DOHH2 (cell line): ENCODE measurements around the gene HAPLN2.

Experiments
- H3F3A ChIP-seq: fragments of 200-600 bp; sonication (generic), shearing (Covaris generic); 2 replicates; pipeline ENCODE4 v1.6.0; 2016; ENCODE audit warnings: antibody characterized with exemption, mild to moderate bottlenecking; ENCODE audit not compliant: control insufficient read depth, insufficient read depth
- H3K27ac ChIP-seq: fragments of 200-600 bp; sonication (generic); 2 replicates; pipeline ENCODE4 v1.5.1; 2014; ENCODE audit warnings: low read depth, mild to moderate bottlenecking, low read length, moderate library complexity
- H3K27me3 ChIP-seq: fragments of 200-600 bp; sonication (generic); 2 replicates; pipeline ENCODE4 v1.6.1; 2014; ENCODE audit warnings: mild to moderate bottlenecking, low read length, mixed read lengths; ENCODE audit not compliant: control insufficient read depth
- H3K36me3 ChIP-seq: fragments of 200-600 bp; sonication (generic); 2 replicates; pipeline ENCODE4 v1.6.1; 2014; ENCODE audit warnings: mild to moderate bottlenecking, low read length, moderate library complexity, mixed read lengths; ENCODE audit not compliant: control insufficient read depth
- H3K4me1 ChIP-seq: fragments of 200-600 bp; sonication (generic); 2 replicates; pipeline ENCODE4 v1.6.1; 2014; ENCODE audit warnings: mild to moderate bottlenecking, low read length, mixed read lengths; ENCODE audit not compliant: control insufficient read depth
- H3K4me2 ChIP-seq: fragments of 200-600 bp; sonication (generic); 2 replicates; pipeline ENCODE4 v1.6.0; 2014; ENCODE audit warnings: mild to moderate bottlenecking, low read length, moderate library complexity
- H3K4me3 ChIP-seq: fragments of 200-600 bp; sonication (generic); 2 replicates; pipeline ENCODE4 v1.5.1; 2014; ENCODE audit warnings: mild to moderate bottlenecking, low read length, mixed read lengths
- H3K79me2 ChIP-seq: fragments of 200-600 bp; sonication (generic); 2 replicates; pipeline ENCODE4 v1.6.1; 2014; ENCODE audit warnings: mild to moderate bottlenecking, low read length, mixed read lengths; ENCODE audit not compliant: control insufficient read depth
- H3K9me2 ChIP-seq: fragments of 200-600 bp; sonication (generic); replicated peaks from 2 replicates; pipeline ENCODE4 v1.6.1; 2014; ENCODE audit warnings: mild to moderate bottlenecking, low read length, mixed read lengths; ENCODE audit not compliant: control insufficient read depth
- H3K9me3 ChIP-seq: fragments of 200-600 bp; sonication (generic); 2 replicates; pipeline ENCODE4 v1.6.1; 2014; ENCODE audit warnings: antibody characterized with exemption, low read length, mixed read lengths; ENCODE audit not compliant: control insufficient read depth, insufficient read depth
- H4K20me1 ChIP-seq: fragments of 200-600 bp; sonication (generic); 2 replicates; pipeline ENCODE4 v1.6.0; 2014; ENCODE audit warnings: low read depth, mild to moderate bottlenecking, antibody characterized with exemption, low read length, moderate library complexity; ENCODE audit not compliant: control insufficient read depth, insufficient read depth
- EZH2phosphoT487 ChIP-seq: fragments of 200-600 bp; sonication (generic); IDR thresholded peaks from 2 replicates; pipeline ENCODE4 v1.6.1; 2017; ENCODE audit warnings: borderline replicate concordance, mild to moderate bottlenecking, antibody characterized with exemption, low read length, moderate library complexity, mixed read lengths
- TF ChIP-seq, protein P1 (sequence below): fragments of 200-600 bp; sonication (generic); IDR thresholded peaks from one replicate; pipeline ENCODE4 v1.5.1; 2014; ENCODE audit warnings: antibody characterized with exemption, mild to moderate bottlenecking, low read depth, low read length; ENCODE audit not compliant: poor library complexity, severe bottlenecking

The HAPLN2 gene

GRCh38 chr1:156652131-156652991 is 33.1 kb downstream of the HAPLN2 start:
- Histone ChIP-seq H3K27ac (no peak overlapping the region), H3K79me2 (no peaks in the 10 kb centered on the region), H3K36me3 (no peaks in the 10 kb centered on the region), H3F3A (no peaks in the 10 kb centered on the region), H3K9me2 (no peaks in the 10 kb centered on the region), H4K20me1 (no peaks in the 10 kb centered on the region), H3K4me3 (no peak overlapping the region), H3K4me2 (no peak overlapping the region), H3K27me3 (peaks cover 68% of the 10 kb centered on the region), H3K9me3 (no peaks in the 10 kb centered on the region), H3K4me1 (peaks cover 7% of the 10 kb centered on the region)
- TF ChIP-seq, protein P1, sequence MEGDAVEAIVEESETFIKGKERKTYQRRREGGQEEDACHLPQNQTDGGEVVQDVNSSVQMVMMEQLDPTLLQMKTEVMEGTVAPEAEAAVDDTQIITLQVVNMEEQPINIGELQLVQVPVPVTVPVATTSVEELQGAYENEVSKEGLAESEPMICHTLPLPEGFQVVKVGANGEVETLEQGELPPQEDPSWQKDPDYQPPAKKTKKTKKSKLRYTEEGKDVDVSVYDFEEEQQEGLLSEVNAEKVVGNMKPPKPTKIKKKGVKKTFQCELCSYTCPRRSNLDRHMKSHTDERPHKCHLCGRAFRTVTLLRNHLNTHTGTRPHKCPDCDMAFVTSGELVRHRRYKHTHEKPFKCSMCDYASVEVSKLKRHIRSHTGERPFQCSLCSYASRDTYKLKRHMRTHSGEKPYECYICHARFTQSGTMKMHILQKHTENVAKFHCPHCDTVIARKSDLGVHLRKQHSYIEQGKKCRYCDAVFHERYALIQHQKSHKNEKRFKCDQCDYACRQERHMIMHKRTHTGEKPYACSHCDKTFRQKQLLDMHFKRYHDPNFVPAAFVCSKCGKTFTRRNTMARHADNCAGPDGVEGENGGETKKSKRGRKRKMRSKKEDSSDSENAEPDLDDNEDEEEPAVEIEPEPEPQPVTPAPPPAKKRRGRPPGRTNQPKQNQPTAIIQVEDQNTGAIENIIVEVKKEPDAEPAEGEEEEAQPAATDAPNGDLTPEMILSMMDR = no peak
- no peak for TF ChIP-seq EZH2phosphoT487

- Histone ChIP-seq H3F3A (no peaks in the 10 kb centered on the region), H4K20me1 (no peaks in the 10 kb centered on the region), H3K9me2 (no peaks in the 10 kb centered on the region), H3K4me1 (peaks cover 12% of the 10 kb centered on the region), H3K4me2 (no peak overlapping the region), H3K79me2 (no peaks in the 10 kb centered on the region), H3K27ac (no peak overlapping the region), H3K27me3 (peaks cover 69% of the 10 kb centered on the region), H3K4me3 (no peak overlapping the region), H3K9me3 (no peaks in the 10 kb centered on the region), H3K36me3 (no peaks in the 10 kb centered on the region)
- TF ChIP-seq EZH2phosphoT487 = no peak
- TF ChIP-seq, protein P1 = no peak
Measured at GRCh38 chr1:156652992-156653355, 33.8 kb downstream of the HAPLN2 start.

DNA sequence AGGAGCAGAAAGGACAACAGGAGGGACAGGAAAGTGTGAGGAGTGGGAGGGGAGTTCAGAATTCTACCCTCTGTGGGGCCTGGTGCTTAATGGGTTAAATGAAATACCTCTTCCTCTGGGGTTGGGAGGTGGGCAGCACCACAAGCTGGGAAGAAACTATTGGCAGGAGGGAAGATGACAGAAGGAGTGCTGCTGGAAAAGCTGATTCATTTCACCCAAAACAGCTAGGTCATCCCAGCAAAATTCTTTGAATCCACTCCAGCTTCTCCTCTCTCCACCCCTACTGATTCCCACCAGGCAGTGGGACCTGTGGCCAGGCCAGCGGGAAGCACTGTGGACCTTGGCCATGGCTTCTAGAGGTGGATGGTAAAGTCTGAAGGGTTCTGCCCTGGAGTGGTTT is 35.5 kb downstream of the HAPLN2 start:
- H3K79me2 ChIP-seq = no peaks in the 10 kb centered on the region
- H3K27me3 ChIP-seq = peaks cover 62% of the 10 kb centered on the region
- no peak overlapping the region for H3K4me2 ChIP-seq

More for the DNA sequence above, 35.5 kb downstream of the HAPLN2 start:
- Histone ChIP-seq H3K36me3 (no peaks in the 10 kb centered on the region), H3K9me3 (no peaks in the 10 kb centered on the region), H3F3A (no peaks in the 10 kb centered on the region), H3K27ac (no peak overlapping the region), H3K9me2 (no peaks in the 10 kb centered on the region), H3K4me1 (peaks cover 14% of the 10 kb centered on the region), H4K20me1 (no peaks in the 10 kb centered on the region), H3K4me3 (no peak overlapping the region)
- TF ChIP-seq EZH2phosphoT487 = no peak
- TF ChIP-seq, protein P1 = no peak
